ENCODE data around the gene FOXQ1. TPM values are rescaled to one million over a fixed set of nuclear protein-coding genes. Genes with fewer than 3 reads are reported as not detected.

Gene FOXQ1
- total RNA-seq, 1 donor from 2014 or later, result 0.39 TPM

DNA sequence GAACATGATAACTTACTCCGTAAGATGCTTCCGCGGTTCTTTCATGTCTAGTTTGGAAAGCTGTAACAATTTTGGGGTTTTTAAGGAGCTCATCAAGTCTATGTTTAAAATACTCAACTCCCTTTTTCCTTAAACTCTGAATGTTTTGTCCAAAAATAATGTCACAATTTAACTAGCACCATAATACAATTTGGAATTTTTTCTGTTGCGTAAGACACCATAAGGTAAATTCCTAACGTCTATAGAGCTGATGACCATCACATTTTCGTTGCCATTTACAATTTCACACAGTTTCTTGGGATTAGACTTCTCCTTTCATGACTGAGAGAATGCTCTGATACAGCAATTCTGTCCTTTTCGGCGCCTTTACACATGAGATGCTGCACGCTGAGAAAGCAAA, 50.7 kb downstream of the FOXQ1 start:
- Histone ChIP-seq H4K20me1 (ENCODE audit: insufficient read depth, low read length) (no peaks in the 10 kb centered on the region), H3K36me3 (ENCODE audit: insufficient read depth, low read length) (no peaks in the 10 kb centered on the region), H3K27ac (ENCODE audit: low read depth, low read length) (no peak overlapping the region), H3K4me3 (ENCODE audit: insufficient read depth, low read depth, low read length) (no peak overlapping the region), H2AFZ (ENCODE audit: low read depth, low read length) (no peak overlapping the region), H3K4me1 (ENCODE audit: insufficient read depth, low read length) (no peaks in the 10 kb centered on the region), H3K27me3 (ENCODE audit: insufficient read depth, low read length) (no peaks in the 10 kb centered on the region), H3K9me3 (ENCODE audit: insufficient read depth, low read depth, low read length) (no peaks in the 10 kb centered on the region), H3K9ac (ENCODE audit: low read length) (no peak overlapping the region), H3K79me2 (ENCODE audit: insufficient read depth, low read length) (no peaks in the 10 kb centered on the region), H3K4me2 (ENCODE audit: low read length) (no peak overlapping the region)
- no peak for FAIRE-seq
- Mint-ChIP-seq H3K27ac (ENCODE audit: unreplicated experiment) (no peak overlapping the region), H3K4me1 (ENCODE audit: low read depth, unreplicated experiment) (peaks cover 3% of the 10 kb centered on the region), H3K36me3 (ENCODE audit: low read depth, unreplicated experiment) (no peaks in the 10 kb centered on the region), H3K9me3 (ENCODE audit: unreplicated experiment) (peaks cover 4% of the 10 kb centered on the region), H3K4me3 (ENCODE audit: unreplicated experiment) (no peak overlapping the region), H3K27me3 (ENCODE audit: low read depth, unreplicated experiment) (peaks cover 32% of the 10 kb centered on the region)
- no peak for DNase-seq (ENCODE audit: low read depth)
- TF ChIP-seq, protein P1, sequence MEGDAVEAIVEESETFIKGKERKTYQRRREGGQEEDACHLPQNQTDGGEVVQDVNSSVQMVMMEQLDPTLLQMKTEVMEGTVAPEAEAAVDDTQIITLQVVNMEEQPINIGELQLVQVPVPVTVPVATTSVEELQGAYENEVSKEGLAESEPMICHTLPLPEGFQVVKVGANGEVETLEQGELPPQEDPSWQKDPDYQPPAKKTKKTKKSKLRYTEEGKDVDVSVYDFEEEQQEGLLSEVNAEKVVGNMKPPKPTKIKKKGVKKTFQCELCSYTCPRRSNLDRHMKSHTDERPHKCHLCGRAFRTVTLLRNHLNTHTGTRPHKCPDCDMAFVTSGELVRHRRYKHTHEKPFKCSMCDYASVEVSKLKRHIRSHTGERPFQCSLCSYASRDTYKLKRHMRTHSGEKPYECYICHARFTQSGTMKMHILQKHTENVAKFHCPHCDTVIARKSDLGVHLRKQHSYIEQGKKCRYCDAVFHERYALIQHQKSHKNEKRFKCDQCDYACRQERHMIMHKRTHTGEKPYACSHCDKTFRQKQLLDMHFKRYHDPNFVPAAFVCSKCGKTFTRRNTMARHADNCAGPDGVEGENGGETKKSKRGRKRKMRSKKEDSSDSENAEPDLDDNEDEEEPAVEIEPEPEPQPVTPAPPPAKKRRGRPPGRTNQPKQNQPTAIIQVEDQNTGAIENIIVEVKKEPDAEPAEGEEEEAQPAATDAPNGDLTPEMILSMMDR (IDR thresholded peaks at IDR 0.05; ENCODE audit: insufficient read depth, low read depth, low read length), result no peak
- TF ChIP-seq EZH2 (IDR thresholded peaks at IDR 0.05; ENCODE audit: insufficient read depth, low read length), result no peak

DNA sequence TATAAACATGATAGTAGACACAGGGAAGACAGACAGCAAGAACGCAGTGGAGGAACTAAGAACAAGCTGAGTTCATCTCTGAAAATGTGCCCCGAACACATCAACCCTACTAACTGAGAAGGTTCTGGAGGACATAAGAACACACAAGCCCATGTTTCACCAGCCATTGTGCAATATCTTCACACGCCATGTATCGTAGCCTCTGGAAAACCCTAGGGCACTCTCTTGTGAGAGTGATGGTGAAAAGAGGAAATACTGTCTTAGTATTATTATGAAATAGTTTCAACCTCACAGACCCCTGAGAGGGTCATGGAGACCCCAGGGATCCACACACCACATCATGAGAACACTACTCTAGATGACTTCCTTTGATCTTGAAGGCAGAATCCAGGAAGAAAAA, 51.4 kb downstream of the FOXQ1 start:
- FAIRE-seq (no peak), DNase-seq (ENCODE audit: low read depth) (no peak)
- Mint-ChIP-seq H3K4me1 (ENCODE audit: low read depth, unreplicated experiment) (peaks cover 3% of the 10 kb centered on the region), H3K27ac (ENCODE audit: unreplicated experiment) (no peak overlapping the region), H3K27me3 (ENCODE audit: low read depth, unreplicated experiment) (peaks cover 37% of the 10 kb centered on the region), H3K9me3 (ENCODE audit: unreplicated experiment) (peaks cover 7% of the 10 kb centered on the region), H3K4me3 (ENCODE audit: unreplicated experiment) (no peak overlapping the region), H3K36me3 (ENCODE audit: low read depth, unreplicated experiment) (no peaks in the 10 kb centered on the region)
- Histone ChIP-seq H3K4me2 (ENCODE audit: low read length) (no peak overlapping the region), H3K4me3 (ENCODE audit: insufficient read depth, low read depth, low read length) (no peak overlapping the region), H3K27ac (ENCODE audit: low read depth, low read length) (no peak overlapping the region), H3K4me1 (ENCODE audit: insufficient read depth, low read length) (no peaks in the 10 kb centered on the region), H3K36me3 (ENCODE audit: insufficient read depth, low read length) (no peaks in the 10 kb centered on the region), H3K79me2 (ENCODE audit: insufficient read depth, low read length) (no peaks in the 10 kb centered on the region), H3K9ac (ENCODE audit: low read length) (no peak overlapping the region), H3K9me3 (ENCODE audit: insufficient read depth, low read depth, low read length) (no peaks in the 10 kb centered on the region), H3K27me3 (ENCODE audit: insufficient read depth, low read length) (peaks cover under 1% of the 10 kb centered on the region), H4K20me1 (ENCODE audit: insufficient read depth, low read length) (no peaks in the 10 kb centered on the region), H2AFZ (ENCODE audit: low read depth, low read length) (no peak overlapping the region)
- TF ChIP-seq EZH2 (IDR thresholded peaks at IDR 0.05; ENCODE audit: insufficient read depth, low read length), result no peak
- TF ChIP-seq, protein P1 (IDR thresholded peaks at IDR 0.05; ENCODE audit: insufficient read depth, low read depth, low read length), result no peak

DNA sequence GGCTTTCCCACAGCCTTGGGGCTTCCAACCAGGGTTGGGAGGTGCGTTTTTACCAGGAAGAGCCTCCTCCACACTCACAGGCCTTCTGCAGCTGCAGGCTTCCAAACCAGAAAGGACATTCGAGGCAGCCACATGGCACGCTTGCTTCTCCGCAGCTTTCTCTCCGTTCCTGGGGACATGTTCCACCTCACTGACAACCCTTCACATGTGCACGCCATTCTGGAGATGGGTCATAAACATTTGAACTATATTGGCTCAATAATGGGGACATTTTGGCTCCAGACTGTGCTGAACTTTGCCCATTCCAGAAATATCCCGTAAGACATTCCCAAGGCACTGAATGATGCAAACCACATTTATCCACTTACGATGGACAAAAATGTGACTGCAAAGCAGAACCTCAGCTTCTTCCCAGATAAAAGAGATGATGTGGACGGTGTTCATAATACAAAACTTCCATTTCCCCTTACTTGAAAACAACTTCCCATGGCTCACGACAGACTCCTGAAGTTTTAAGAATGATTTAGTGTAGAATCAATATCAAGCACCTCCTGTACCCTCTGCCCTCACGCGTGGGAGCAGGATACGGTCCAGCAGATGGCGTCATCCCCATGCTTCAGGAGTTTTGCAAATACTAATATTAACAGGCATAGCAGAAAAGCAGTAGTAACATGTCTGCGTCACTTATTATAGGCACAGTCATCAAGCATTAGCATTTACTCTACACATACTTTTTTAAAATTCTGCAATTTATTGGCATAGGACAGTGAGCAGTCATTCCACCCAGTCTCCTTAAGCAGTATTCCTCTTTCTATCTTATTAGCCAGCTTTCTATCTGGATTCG, 52.1 kb downstream of the FOXQ1 start:
- no peaks in the 10 kb centered on the region for H3K36me3 Mint-ChIP-seq (ENCODE audit: low read depth, unreplicated experiment)
- no peak overlapping the region for H2AFZ ChIP-seq (ENCODE audit: low read depth, low read length)
- H3K27ac ChIP-seq (ENCODE audit: low read depth, low read length), result no peak overlapping the region
- peak; percentile 63 for FAIRE-seq
- no peak overlapping the region for H3K4me3 Mint-ChIP-seq (ENCODE audit: unreplicated experiment)
- H3K4me1 ChIP-seq (ENCODE audit: insufficient read depth, low read length), result no peaks in the 10 kb centered on the region
- no peaks in the 10 kb centered on the region for H3K36me3 ChIP-seq (ENCODE audit: insufficient read depth, low read length)
- no peaks in the 10 kb centered on the region for H4K20me1 ChIP-seq (ENCODE audit: insufficient read depth, low read length)
- H3K27ac Mint-ChIP-seq (ENCODE audit: unreplicated experiment), result no peak overlapping the region
- H3K4me3 ChIP-seq (ENCODE audit: insufficient read depth, low read depth, low read length), result no peak overlapping the region
- no peak for TF ChIP-seq EZH2 (IDR thresholded peaks at IDR 0.05; ENCODE audit: insufficient read depth, low read length)
- TF ChIP-seq, protein P1 (IDR thresholded peaks at IDR 0.05; ENCODE audit: insufficient read depth, low read depth, low read length), result peak; percentile 9
- H3K4me2 ChIP-seq (ENCODE audit: low read length), result no peak overlapping the region
- H3K9ac ChIP-seq (ENCODE audit: low read length), result no peak overlapping the region
- H3K27me3 Mint-ChIP-seq (ENCODE audit: low read depth, unreplicated experiment), result peaks cover 43% of the 10 kb centered on the region
- peaks cover 11% of the 10 kb centered on the region for H3K9me3 Mint-ChIP-seq (ENCODE audit: unreplicated experiment)
- no peaks in the 10 kb centered on the region for H3K79me2 ChIP-seq (ENCODE audit: insufficient read depth, low read length)
- H3K27me3 ChIP-seq (ENCODE audit: insufficient read depth, low read length), result peaks cover 2% of the 10 kb centered on the region
- DNase-seq (ENCODE audit: low read depth), result no peak
- H3K9me3 ChIP-seq (ENCODE audit: insufficient read depth, low read depth, low read length), result no peaks in the 10 kb centered on the region
- H3K4me1 Mint-ChIP-seq (ENCODE audit: low read depth, unreplicated experiment), result peaks cover 3% of the 10 kb centered on the region
